GM18498 (cell line): Measurements from ENCODE around the gene ZNF107.
A peak's percentile ranks its signal among the peaks of the same experiment; 100 is the strongest.

ENCODE experiments used
- ATAC-seq: cut with Tn5 transposase; IDR thresholded peaks from one replicate; pipeline ENCODE4 v1.9.1; 2021; ENCODE audit warnings: mild to moderate bottlenecking, moderate library complexity; ENCODE audit not compliant: unreplicated experiment

Gene ZNF107

DNA sequence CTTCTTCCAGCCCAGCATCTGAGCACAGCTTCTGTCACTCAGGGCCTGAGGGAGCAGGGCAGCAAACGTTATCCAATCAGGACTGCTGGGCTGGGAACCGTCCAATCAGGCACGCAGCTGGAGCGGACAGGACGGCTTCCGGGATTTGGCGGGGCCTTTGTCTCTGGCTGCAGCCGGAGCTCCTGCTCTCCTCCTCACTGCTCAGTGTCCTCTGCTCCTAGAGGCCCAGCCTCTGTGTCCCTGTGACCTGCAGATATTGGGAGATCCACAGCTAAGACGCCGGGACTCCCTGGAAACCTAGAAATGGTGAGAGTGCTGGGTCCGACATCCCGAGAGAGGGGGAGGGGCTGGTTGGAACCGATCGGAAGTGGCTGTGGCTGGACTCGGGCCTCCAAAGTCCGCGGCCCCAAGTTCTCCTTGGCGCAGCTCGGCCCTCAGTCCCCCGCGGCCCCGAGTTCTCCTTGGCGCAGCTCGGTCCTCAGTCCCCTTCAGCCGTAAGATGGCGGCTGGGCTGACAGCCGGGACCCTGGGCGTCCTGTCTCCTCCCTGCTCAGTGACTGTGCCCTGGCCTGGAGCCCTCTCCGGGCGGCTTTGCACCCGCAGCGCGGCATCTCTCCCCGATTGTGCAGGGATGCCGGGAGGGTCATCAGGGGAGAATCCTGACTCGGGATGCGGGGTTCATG, at the start of gene ZNF107:
Gene ZNF107, plus strand, starts transcription at position 154 of the 683 bp plus-strand sequence. Its CDS starts 150 bp downstream, at position 304.
- peak; percentile 98 for ATAC-seq

DNA sequence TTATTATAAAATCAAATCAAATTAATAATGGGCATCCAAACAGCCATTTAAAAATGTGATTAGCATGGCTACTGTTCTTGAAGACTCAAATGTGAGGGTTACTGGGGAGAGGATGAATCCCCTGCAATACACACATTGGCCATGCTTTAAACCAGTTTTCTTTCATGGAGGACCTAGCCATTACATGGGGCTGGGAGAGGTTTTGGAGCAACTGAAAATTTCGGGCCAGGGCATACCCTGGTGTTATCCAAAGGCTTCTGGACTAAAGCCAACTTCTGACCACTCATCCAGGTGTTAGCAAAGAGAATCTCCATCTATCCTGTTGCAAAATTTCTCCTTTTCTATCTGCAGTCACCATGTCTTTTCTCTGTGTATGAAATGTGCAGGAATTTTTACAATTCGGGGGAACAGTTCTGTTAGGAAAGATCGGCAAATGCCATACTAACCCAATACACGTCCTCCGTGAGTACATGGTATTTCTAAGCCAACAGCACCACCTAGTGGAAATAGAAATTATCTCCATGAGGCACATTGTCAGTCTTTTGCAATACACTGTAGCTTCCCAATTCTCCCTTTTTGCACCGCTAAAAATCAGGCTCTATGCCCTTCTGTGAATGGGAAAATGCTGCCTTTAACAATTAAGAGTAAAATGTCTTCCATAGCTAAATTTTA, 47.0 kb upstream of the ZNF107 start:
- ATAC-seq: no peak

DNA sequence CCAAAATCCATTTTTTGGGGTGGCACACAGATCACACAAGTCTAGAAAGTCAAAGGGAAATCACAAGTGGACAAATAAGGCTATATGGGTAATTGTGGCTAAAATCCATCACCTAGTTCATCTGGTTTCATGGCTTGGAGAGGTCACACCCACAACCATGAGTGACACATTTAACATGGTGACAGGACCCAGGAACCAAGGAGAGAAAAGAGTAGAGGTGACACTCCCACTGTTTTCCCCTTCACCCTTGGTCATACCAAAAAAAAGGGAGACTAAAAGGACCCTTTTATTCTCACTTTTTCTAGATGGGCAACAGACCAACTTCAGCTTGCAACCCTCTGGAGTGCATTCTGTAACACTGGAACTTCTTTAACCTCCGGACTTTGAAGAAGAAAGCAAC, 46.2 kb upstream of the ZNF107 start:
- no peak for ATAC-seq

DNA sequence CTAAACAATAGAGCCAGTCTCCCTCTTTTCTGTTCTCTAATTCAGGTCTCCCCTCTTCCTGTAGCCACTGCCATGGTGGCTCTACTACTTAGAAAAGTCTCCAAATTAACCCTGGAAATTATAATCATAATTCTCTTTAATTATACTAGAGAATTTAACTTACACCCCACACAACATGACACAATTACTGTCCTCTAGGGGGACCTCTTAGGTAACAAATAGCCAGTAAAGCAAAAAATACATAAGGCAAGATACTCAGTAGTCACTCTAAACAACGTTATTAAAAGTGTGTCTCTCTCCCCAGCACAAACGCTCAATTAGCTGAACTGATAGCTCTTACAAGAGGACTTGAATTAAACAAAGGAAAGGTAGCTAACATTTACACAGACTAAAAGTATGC, 44.3 kb upstream of the ZNF107 start:
- ATAC-seq: no peak

DNA sequence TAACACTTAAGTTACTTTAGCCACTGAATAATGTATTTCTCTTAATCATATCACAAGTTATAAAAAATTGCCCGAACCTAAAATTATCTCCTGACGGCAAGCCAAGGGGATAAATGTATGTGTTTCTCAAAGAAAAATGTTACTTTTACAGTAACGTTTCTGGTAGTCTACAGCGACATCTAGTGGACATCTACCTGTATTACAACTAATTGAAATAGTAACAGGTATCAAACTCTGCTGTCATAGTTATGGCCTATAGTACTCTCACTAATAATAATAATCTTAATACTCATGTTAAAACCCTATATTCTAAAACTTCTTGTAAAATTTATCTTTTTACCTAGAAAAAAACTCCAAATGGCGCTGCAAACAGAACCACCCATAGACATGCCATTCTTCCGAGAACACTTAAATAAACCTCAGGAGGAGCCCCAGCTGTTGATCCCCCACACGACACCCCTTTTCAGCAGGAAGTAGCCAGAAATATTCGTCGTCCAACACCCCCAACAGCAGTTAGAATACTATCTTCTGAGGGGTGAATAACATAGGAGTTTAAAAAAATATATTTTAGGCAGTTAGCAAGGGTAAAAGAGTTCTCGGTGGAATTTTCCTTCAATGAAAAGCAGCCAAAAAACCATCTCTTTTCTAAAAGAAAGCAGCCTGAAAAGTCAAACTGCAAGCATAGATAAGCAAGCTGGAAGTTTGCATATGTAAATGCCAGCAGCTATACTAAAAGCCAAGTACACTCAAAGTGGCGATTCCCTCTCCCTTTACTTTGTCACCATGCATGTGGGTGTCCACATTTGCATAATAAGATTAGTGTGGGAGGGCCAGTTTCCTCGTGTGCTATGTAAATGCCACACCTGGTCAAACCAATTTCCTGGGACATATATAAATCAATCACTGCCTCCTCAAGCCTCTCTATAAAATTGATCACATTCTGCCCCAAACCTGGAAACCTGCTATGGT, 40.5 kb upstream of the ZNF107 start:
- no peak for ATAC-seq

DNA sequence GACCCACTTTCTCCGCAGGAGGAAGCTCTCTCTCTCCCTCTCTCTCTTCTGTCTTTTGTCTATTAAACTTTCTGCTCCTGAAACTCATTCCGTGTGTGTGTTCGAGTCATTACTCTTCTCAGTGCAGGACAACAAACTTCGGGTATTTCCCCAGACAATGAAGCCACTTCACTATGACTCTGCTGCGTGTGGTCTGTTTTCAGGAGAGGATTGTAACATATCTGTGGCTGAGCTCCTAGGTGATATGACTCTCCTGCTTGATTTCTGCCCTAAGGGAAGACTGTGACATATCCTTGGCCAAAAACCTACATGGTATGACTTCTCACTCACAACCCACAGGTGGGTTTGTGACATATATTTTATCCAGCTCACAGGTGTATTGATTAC, 39.9 kb upstream of the ZNF107 start:
- no peak for ATAC-seq

DNA sequence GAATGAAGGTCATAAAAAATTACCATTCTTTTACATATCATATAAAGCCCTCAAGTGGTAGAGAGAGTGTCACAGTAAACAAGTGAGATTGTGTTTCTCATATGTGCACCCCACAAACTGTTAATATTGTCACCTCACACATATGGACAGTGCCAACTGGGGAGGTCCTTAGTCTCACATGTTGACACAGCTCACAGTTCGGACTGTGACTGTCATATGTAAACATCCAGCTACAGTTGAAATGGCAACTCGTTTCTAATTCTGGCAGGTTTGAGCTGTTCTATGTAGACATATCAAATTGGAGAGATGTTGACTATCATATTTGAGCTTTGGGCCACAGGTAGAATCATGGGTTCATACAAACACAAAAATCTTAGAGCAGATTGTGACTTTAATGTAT, 39.4 kb upstream of the ZNF107 start:
- ATAC-seq: no peak

DNA sequence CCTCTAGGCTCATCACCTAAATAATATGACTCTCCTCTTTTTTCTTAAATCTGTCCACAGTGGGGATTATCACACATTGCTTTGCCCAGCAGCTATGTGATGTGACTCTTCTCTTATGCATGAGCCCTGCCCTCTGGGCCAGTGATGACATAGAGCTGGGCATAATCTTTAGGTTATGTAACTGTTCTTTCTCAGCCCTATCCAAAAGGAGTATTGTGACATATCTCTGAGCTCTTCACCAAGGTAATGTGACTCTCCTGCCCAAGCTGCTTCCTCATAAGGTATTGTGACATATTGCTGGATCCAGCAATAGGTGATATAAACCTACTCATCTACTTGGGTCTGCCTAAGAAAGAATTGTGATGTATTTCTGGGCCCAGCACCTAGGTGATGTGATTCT, 37.7 kb upstream of the ZNF107 start:
- no peak for ATAC-seq

DNA sequence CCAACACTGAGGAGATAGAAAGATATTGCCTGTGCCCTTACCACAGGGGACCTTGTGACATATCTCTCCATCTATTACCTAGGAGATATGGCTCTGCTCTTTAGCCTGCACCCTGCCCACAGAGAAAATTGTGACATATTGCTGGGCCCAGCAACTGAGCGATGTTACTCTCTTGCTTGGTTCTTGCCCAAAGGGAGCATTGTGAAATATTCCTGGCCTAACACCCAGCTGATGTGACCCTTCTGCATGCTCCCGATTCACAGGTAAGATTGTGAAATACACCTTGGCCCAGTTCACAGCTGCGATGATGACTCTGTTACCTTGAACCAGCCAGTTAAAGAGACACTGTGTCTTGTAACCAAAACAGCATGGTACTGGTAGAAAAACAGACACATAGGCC, 37.2 kb upstream of the ZNF107 start:
- no peak for ATAC-seq

DNA sequence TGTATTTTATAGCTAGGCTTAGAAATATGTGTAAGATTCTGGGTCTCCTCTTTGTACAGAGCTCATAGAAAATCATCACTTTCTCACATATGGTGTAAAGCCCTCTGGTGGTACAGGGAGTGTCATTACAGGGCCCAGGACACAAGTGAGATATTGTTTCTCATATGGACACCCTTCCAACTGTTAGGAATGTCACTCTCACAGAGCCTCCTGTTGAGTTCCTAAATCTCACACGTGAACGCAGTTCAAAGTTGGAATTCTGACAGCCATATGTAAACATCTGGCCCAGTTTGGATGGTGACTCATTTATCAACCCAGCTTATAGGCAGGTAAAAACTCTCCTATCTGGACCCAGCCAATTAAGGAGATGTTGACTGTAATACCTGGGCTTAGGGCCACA, 35.4 kb upstream of the ZNF107 start:
- no peak for ATAC-seq

DNA sequence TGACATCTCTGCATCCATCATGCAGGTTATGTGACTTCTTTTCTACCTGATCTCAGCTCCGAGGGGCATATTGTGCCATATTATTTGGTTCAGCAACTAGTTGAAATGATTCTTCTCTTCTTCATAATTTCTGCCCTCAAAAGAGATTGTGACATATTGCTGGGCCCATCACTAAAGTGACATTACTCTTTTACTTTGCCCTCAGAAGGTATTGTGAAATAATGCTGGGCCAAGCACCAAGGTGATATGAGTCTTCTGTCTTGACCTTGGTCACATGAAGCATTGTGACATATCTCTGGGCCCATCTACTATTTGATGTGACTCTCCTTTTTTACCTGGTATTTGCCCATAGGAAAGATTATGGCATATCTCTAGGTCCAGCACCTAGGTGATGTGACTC, 33.9 kb upstream of the ZNF107 start:
- no peak for ATAC-seq

DNA sequence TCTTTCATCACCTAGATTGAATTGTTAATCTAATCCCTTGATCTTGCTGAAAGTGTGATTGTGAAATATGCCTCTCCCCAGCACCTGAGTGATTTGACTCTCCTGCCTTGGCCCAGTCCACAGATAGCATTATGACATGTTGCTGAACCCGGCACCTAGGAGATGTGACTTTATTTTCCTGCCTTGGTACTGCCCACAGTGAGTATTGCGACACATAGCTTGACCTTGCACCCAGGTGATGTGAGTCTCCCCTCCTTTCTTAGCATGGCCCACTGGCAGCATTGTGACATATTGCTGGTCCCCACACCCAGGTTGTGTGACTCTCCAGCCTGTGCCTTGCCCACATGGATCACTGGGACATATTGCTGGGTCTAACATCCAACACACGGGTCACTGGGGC, 32.5 kb upstream of the ZNF107 start:
- ATAC-seq: no peak

DNA sequence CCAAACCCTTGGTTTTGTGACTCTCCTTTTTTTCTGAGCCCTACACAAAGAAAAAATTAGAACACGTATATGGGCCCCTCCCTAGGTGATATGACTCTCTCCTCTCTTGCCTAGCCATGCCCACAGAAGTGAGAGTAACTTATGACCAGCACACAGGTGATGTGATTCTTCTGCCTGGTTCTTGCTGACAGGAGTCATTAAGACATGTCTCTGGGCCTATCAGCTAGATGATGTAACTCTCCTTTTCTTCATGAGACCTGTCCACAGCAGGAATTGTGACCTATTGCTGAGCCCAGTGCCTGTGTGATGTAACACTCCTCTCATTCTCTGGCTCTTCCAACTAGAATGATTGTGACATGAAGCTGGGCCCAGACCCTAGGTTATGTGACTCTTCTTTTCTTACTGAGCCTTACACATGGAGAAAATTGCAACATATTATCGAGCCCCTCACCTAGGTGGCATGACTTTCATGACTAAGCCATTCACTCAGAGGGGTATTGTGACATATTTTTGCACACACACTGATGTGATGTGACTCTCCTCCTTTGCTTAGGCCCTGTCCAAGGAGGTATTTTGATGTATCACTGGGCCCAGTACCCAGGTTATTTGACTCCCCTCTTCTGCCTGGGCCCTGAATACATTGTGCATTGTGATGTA, 31.4 kb upstream of the ZNF107 start:
- no peak for ATAC-seq

DNA sequence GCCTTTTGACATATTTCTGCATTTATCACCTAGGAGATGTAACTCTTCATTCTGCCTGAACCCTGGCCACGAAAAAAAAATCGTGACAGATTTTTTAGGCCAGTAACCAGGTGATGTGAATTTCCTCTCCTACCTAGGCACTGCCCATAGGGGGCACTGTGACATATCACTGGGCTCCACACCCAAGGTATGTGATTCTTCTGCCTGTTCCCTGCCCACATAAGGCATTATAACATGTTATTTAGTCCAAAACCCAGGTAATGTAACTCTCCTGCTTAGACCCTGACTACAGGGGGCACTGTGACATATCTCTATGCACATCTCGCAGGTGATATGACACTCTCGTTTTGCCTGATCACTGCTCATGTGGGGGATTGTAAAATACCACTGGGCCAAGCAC, 29.5 kb upstream of the ZNF107 start:
- ATAC-seq: no peak

DNA sequence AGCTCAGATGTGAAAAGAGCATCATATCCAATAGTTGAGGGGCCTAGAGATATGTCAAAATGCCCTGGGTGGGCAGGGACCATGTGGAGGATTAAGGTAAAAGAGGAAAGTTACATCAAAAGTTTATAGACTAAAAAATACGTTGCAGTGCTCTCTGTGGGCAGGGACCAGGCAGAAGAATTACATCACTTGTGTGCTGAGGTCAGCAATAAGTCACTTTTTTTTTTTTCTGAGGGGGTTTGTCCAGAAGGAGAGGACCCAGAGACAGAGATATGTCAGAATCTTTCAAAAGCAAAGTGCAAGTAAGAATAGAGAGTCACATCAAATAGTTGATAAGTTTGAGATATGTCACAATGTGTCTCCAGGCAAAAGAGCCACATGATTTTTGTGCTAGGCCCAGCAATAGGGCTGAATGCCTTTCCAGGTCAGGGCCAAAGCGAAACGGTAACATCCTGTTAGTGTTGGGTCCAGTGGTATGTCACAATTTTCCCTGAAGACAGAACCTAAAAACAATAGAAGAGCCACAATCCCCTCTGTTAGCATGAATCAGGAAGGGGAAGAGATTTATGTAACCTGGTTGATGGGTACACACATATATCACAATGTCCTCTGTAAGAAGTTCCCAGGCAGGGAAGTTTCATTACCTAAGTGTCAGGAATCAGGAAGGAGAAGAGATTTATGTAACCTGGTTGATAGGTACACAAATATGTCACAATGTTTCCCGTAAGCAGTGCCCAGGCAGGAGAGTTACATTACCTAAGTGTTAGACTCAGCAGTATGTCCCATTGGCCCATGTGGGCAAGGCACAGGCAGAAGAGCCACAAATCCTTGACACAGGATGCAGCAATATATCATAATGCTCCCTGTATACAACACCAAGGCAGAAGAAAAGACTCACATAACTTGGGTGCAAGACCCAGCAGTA, 28.1 kb upstream of the ZNF107 start:
- no peak for ATAC-seq

DNA sequence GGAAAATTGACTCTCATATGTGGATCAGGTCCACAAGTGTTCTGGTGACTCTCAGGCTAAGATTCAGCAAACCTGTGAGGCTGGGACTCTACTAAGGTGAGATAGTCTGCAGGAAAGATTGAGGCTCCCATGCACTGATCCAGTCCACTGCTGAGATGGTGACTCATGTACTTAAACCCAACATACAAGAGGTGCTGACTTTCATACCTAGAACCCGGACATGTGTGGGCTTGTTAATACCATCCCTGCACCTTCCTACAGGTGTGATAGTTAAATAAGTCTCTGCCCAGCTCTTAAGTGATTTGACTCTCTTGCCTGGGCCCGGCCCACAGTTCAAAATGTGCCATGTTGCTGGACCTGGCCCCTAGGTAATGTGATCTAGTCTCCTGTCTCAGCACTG, 27.1 kb upstream of the ZNF107 start:
- no peak for ATAC-seq

DNA sequence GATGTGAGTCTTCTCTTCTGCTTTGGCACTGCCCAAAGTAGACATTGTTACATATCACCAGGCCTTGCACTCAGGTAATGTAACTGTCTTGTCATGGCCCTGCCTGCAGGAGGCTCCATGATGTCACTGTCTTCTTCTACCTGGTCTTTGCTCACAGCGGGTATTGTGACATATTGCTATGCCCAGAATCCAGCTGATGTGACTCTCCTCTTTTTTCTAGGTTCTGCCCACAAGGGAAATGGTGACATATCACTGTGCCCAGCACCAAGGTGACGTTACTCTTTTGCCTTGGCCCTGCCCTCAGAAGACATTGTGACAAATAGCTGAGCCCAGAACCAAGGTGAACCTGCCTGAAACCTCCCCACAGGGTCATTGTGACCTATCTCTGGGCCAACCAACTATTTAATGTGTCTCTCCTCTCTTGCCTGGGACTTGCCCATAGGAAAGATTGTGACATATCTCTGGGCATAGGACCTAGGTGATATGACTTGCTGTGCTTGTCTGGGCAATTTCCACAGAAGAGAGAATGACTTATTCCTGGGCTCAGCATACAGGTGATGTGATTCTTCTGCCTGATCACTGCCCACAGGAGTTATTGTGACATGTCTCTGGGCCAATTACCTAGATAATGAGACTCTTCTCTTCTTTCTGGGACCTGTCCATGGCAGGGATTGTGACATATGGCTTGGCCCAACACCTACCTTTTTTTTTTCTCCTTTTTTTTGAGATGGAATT, 26.5 kb upstream of the ZNF107 start:
- ATAC-seq: no peak

DNA sequence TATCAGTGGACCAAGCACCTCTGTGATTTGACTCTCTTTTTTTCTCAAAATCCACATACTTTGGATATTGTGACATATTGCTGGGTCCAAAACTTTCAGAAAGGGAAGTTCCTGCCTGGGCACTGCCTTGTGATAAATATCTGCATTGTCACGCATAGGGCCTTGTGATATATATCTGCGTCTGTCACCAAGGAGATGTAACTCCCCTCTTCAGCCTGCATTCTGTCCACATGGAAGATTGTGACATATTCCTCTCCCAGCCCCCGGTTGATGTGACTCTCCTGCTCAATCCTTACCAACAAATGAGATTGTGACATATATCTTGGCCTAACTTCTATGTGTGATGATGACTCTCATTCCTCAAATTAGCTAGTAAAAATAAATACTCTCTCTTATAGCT, 25.4 kb upstream of the ZNF107 start:
- no peak for ATAC-seq

DNA sequence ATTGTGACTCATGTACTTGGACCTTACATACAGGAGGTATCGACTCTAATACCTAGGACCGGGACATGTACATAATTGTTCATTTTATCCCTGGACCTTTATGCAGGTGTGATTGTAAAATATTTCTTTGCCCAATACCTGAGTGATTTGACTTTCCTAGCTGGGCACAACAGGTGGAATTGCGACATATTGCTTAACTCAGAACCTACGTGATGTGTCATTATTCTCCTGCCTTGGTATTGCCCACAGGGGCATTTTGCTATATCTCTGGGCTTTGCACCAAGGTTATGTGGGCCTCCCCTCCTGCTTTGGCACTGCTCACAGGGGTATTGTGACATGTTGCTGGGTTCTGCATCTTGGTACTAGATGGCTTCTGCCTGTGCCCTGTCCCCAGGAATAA, 23.9 kb upstream of the ZNF107 start:
- ATAC-seq: no peak
